ENCODE data around the gene PIWIL4. TPM values are rescaled to one million over a fixed set of nuclear protein-coding genes. Genes with fewer than 3 reads are reported as not detected.

Gene PIWIL4
- total RNA-seq, 3 donors from 2014 or later = 4.8 to 6.7 (median 5.6) TPM

DNA sequence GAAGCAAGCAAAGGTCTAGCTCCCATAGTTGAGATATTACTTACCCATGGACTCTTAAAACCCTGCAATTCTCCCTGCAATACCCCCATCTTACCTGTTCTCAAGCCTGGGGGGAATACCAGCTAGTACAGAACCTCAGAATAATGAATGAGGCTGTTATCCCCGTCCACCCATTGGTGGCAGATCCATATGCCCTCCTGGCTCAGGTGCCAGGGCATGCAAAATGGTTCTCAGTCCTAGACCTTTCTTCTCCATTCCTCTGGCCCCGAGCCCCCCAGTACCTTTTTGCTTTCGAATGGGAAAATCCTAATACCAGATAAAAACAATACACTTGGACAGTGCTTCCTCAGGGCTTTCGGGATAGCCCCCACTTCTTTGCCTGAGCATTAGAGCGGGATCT lies 86.4 kb downstream of the PIWIL4 start:
- H3K27me3 ChIP-seq = no peaks in the 10 kb centered on the region
- H3K4me3 ChIP-seq = no peak overlapping the region
- TF ChIP-seq POLR2AphosphoS5 (IDR thresholded peaks at IDR 0.05) (no peak), POLR2A (IDR thresholded peaks at IDR 0.05) (no peak)
- TF ChIP-seq, protein P1, sequence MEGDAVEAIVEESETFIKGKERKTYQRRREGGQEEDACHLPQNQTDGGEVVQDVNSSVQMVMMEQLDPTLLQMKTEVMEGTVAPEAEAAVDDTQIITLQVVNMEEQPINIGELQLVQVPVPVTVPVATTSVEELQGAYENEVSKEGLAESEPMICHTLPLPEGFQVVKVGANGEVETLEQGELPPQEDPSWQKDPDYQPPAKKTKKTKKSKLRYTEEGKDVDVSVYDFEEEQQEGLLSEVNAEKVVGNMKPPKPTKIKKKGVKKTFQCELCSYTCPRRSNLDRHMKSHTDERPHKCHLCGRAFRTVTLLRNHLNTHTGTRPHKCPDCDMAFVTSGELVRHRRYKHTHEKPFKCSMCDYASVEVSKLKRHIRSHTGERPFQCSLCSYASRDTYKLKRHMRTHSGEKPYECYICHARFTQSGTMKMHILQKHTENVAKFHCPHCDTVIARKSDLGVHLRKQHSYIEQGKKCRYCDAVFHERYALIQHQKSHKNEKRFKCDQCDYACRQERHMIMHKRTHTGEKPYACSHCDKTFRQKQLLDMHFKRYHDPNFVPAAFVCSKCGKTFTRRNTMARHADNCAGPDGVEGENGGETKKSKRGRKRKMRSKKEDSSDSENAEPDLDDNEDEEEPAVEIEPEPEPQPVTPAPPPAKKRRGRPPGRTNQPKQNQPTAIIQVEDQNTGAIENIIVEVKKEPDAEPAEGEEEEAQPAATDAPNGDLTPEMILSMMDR (IDR thresholded peaks at IDR 0.05) = no peak
- H3K27ac ChIP-seq = no peak overlapping the region
- no peaks in the 10 kb centered on the region for H3K4me1 ChIP-seq
- H3K9me3 ChIP-seq = no peaks in the 10 kb centered on the region
- no peak for DNase-seq (ENCODE audit: low spot score in 2 of 2)
- intact Hi-C loops (cut with DNase I; ENCODE audit: low total_unique reads) = no loop called here
- H3K36me3 ChIP-seq = no peaks in the 10 kb centered on the region

DNA sequence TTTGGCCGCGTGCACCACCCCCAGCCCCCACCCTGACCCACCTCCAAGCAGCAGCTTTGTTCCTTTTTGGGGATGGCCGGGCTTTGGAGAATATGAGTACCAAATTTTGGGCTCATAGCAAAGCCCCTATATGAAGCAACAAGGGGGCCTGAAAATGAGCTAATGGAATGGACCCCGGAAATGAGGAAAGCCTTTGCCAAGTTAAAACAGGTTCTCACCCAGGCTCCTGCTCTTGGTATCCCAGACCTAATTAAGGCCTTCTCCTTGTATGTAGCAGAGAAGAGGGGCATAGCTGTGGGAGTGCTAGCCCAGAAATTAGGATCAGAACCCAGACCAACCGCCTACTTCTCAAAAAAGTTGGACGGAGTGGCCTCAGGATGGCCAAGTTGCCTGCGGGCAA lies 87.0 kb downstream of the PIWIL4 start:
- H3K9me3 ChIP-seq = no peaks in the 10 kb centered on the region
- TF ChIP-seq, protein P1 (IDR thresholded peaks at IDR 0.05) = no peak
- no peak for TF ChIP-seq POLR2AphosphoS5 (IDR thresholded peaks at IDR 0.05)
- no peak for TF ChIP-seq POLR2A (IDR thresholded peaks at IDR 0.05)
- H3K27ac ChIP-seq = no peak overlapping the region
- no peaks in the 10 kb centered on the region for H3K4me1 ChIP-seq
- intact Hi-C loops (cut with DNase I; ENCODE audit: low total_unique reads) = no loop called here
- H3K36me3 ChIP-seq = no peaks in the 10 kb centered on the region
- DNase-seq (ENCODE audit: low spot score in 2 of 2) = no peak
- no peak overlapping the region for H3K4me3 ChIP-seq
- H3K27me3 ChIP-seq = no peaks in the 10 kb centered on the region

DNA sequence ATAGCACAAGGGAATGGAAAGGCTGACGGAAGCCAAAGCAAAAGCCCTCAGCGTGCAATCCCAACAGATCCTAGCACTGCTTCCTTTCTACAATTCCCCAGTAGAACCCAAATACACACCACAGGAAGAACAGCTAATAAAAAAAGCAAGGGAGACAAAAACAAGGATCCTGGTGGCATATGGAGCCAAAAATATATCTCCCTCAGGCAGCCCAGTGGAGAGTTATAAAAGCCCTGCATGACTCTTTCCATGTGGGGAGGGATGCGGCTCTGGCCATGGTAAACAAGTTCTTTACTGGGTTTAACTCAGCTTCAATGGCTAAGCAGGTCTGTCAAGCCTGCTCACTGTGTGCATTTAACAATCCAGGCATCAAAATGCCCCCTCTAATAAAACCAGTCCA lies 88.1 kb downstream of the PIWIL4 start:
- Histone ChIP-seq H3K27me3 (no peaks in the 10 kb centered on the region), H3K9me3 (no peaks in the 10 kb centered on the region), H3K4me3 (no peak overlapping the region), H3K4me1 (no peaks in the 10 kb centered on the region), H3K36me3 (no peaks in the 10 kb centered on the region), H3K27ac (no peak overlapping the region)
- DNase-seq (ENCODE audit: low spot score in 2 of 2) = no peak
- intact Hi-C loops (cut with DNase I; ENCODE audit: low total_unique reads) = no loop called here
- TF ChIP-seq POLR2A (IDR thresholded peaks at IDR 0.05) (no peak), POLR2AphosphoS5 (IDR thresholded peaks at IDR 0.05) (no peak)
- TF ChIP-seq, protein P1 (IDR thresholded peaks at IDR 0.05) = no peak

DNA sequence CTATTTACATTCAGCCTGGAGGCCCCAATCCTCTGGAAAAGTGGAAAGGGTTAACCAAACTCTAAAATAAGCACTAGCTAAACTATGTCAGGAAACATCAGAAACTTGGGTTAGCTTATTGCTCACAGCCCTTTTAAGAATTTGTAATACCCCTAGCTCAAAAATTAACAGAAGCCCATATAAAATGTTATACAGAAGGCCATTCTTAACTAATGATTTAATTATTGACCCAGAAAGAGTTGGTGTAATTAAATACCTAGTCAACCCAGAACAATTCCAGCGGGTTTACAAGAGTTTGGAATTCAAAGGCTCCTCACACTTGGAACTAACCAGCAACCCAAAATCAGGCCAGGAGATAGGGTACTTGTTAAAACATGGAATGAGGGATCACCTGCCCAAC lies 88.8 kb downstream of the PIWIL4 start:
- Histone ChIP-seq H3K27ac (no peak overlapping the region), H3K9me3 (no peaks in the 10 kb centered on the region), H3K36me3 (no peaks in the 10 kb centered on the region), H3K27me3 (no peaks in the 10 kb centered on the region), H3K4me3 (no peak overlapping the region), H3K4me1 (no peaks in the 10 kb centered on the region)
- no peak for TF ChIP-seq POLR2AphosphoS5 (IDR thresholded peaks at IDR 0.05)
- TF ChIP-seq POLR2A (IDR thresholded peaks at IDR 0.05) = no peak
- TF ChIP-seq, protein P1 (IDR thresholded peaks at IDR 0.05) = no peak
- DNase-seq (ENCODE audit: low spot score in 2 of 2) = no peak
- intact Hi-C loops (cut with DNase I; ENCODE audit: low total_unique reads) = no loop called here

DNA sequence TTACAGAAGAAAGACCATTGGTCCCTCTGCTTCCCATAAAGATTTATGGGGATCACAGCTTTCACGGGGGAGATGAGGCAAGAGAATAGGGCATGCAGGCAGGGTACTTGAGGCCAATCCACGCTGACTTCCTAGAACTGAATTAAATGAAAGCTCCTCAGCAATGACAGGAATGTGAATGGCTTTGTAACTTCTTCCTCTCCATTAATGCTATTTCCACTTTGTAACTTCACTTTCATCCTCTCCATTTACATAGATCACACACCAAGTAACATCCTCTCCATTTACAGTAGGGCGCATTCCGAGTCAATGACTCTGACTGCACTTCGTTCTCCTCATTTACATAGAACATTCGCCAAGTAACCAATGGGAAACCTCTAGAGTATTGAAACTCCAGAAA lies 89.8 kb downstream of the PIWIL4 start:
- no peaks in the 10 kb centered on the region for H3K9me3 ChIP-seq
- H3K36me3 ChIP-seq = no peaks in the 10 kb centered on the region
- H3K4me3 ChIP-seq = no peak overlapping the region
- no peak for DNase-seq (ENCODE audit: low spot score in 2 of 2)
- TF ChIP-seq POLR2AphosphoS5 (IDR thresholded peaks at IDR 0.05) (no peak), POLR2A (IDR thresholded peaks at IDR 0.05) (no peak)
- TF ChIP-seq, protein P1 (IDR thresholded peaks at IDR 0.05) = no peak
- H3K27me3 ChIP-seq = no peaks in the 10 kb centered on the region
- no peak overlapping the region for H3K27ac ChIP-seq
- intact Hi-C loops (cut with DNase I; ENCODE audit: low total_unique reads) = no loop called here
- H3K4me1 ChIP-seq = no peaks in the 10 kb centered on the region

Measured in breast epithelium (tissue), 4 donors.